ENCODE measurements around the gene CHD2.

The CHD2 gene

DNA sequence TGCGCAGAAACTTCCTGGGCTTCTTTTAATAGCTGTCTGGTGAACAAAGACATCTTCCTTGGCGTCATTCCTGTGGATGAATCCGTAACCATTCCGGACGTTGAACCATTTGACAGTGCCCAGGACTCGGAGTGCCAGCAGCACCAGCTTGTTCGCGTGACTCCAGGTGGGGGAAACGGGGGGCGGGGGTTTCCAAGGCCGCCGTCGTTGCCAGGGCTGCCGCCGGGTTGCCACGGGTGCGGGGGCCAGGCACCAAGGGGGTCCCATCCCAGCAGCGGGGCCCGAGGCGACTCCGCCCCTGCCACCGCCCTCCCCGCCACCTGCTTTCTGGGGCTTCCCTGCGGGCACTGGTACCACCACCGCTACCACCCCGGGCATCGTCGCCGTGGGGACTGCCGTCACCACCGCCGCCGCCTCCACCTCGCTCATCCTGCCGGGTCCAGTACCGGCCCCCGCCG, 166.1 kb downstream of the CHD2 start:
- no peak for TF ChIP-seq CTCF (IDR thresholded peaks at IDR 0.05; ENCODE audit: borderline replicate concordance, insufficient read depth, low read depth, low read length)
- H3K4me3 ChIP-seq (ENCODE audit: low read depth, low read length), result no peak overlapping the region

- TF ChIP-seq CTCF (IDR thresholded peaks at IDR 0.05; ENCODE audit: borderline replicate concordance, insufficient read depth, low read depth, low read length), result no peak
- no peak overlapping the region for H3K4me3 ChIP-seq (ENCODE audit: low read depth, low read length)
These were observed 166.9 kb downstream of the CHD2 start for GRCh38 chr15:93066834-93067648.

- no peak overlapping the region for H3K4me3 ChIP-seq (ENCODE audit: low read depth, low read length)
- no peak for TF ChIP-seq CTCF (IDR thresholded peaks at IDR 0.05; ENCODE audit: borderline replicate concordance, insufficient read depth, low read depth, low read length)
These were observed 167.5 kb downstream of the CHD2 start for GRCh38 chr15:93067649-93068085.

DNA sequence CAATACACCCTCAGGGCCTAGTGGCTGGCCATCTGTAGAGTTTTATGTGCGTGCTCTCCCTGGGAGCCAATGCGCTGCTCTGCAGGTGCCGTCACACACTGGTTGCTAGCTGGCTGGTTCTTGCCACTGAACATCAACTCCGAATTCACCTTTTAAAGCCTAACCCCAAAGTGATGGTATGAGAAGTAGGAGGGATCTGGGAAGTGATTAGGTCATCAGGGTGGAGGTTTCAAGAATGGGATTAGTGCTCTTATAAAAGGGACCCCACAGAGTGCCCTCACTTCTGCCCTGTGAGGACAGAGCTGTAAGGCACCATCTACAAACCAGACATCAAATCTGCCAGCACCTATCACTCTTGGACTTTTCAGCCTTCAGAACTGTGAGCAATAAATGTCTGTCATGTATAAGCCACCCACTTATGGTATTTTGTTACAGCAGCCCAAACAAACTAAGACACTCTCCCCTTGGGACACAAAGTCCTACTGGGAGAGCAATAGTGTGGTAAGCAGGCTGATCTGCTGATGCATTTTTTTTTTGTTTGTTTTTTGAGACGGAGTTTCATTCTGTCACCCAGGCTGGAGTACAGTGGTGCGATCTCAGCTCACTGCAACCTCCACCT, 168.6 kb downstream of the CHD2 start:
- TF ChIP-seq CTCF (IDR thresholded peaks at IDR 0.05; ENCODE audit: borderline replicate concordance, insufficient read depth, low read depth, low read length), result no peak

GRCh38 chr15:93070132-93070531, 170.0 kb downstream of the CHD2 start:
- H3K4me3 ChIP-seq (ENCODE audit: low read depth, low read length), result no peak overlapping the region
- no peak for TF ChIP-seq CTCF (IDR thresholded peaks at IDR 0.05; ENCODE audit: borderline replicate concordance, insufficient read depth, low read depth, low read length)

More for the DNA sequence above, 168.6 kb downstream of the CHD2 start:
- no peak overlapping the region for H3K4me3 ChIP-seq (ENCODE audit: low read depth, low read length)

DNA sequence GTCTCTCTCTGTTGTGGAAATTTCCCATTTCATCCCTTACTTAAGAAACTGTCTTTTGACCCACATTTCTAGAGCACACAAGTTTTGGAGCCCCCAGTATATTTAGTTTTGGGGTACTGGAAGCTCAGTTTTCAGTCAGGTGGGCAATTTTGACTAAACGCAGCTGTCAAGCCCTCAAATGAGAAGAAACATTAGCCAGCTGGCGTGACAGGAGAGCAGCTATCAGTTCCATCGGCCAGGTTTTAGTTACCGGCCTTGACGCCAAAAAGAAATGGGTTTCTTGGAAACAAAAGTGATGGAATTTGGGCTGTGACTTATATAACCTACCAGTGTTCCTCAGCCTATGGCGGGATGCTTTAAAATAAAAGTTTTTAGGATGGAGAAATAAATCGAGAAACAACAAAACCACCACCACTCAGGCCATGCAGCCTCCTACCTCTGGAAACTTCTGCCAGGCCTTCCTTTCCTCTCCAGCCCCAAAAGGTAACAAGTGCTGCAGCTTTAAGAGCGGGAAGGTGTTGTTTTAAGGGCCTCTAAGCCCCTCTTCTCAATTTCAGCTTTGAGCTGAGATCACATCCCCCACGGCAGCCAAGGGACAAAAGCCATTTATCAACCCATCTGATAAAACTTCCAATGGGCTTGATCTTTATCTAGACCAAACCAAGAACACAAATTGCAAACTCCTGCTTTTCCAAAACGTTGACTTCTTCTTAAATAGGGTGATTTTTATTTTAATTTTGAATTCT, 170.6 kb downstream of the CHD2 start:
- no peak overlapping the region for H3K4me3 ChIP-seq (ENCODE audit: low read depth, low read length)

More for the DNA sequence above, 170.6 kb downstream of the CHD2 start:
- no peak for TF ChIP-seq CTCF (IDR thresholded peaks at IDR 0.05; ENCODE audit: borderline replicate concordance, insufficient read depth, low read depth, low read length)
